Progenitor cell of endocrine pancreas (in vitro differentiated cells): ENCODE results near the gene ISLR. TPM values are rescaled to one million over a fixed set of nuclear protein-coding genes. Genes with fewer than 3 reads are reported as not detected.

Experiments used
- DNase-seq: peaks from one replicate; pipeline ENCODE4 v3.0.0; 2021; ENCODE audit warnings: low spot score; ENCODE audit not compliant: unreplicated experiment
- H3K27ac Mint-ChIP-seq: 2 replicates; pipeline ENCODE4 v1.8.0; 2021; ENCODE audit warnings: mild to moderate bottlenecking, moderate library complexity, mixed read lengths
- H3K27me3 Mint-ChIP-seq: 2 replicates; pipeline ENCODE4 v1.8.0; 2021; ENCODE audit warnings: mixed read lengths
- H3K36me3 Mint-ChIP-seq: 2 replicates; pipeline ENCODE4 v1.8.0; 2022; ENCODE audit warnings: mixed read lengths; ENCODE audit not compliant: insufficient read depth
- H3K4me1 Mint-ChIP-seq: 2 replicates; pipeline ENCODE4 v1.8.0; 2021; ENCODE audit warnings: low read depth, mixed read lengths
- H3K4me3 Mint-ChIP-seq: 2 replicates; pipeline ENCODE4 v1.8.0; 2021; ENCODE audit warnings: low read depth, mild to moderate bottlenecking, moderate library complexity, mixed read lengths
- H3K9me3 Mint-ChIP-seq: 2 replicates; pipeline ENCODE4 v1.8.0; 2021; ENCODE audit warnings: low read depth, mixed read lengths
- total RNA-seq: library from RNA; stranded (reverse); gene quantifications from 2 replicates; pipeline ENCODE4 v1.2.1, GENCODE V29; 2021
- TF ChIP-seq, protein P1 (sequence below): fragments of 200-600 bp; sonication (generic); IDR thresholded peaks from one replicate; pipeline ENCODE4 v1.5.0; 2021; ENCODE audit warnings: antibody characterized with exemption, mild to moderate bottlenecking; ENCODE audit not compliant: unreplicated experiment

The ISLR gene
- total RNA-seq, 1 donor from 2014 or later, result not detected

DNA sequence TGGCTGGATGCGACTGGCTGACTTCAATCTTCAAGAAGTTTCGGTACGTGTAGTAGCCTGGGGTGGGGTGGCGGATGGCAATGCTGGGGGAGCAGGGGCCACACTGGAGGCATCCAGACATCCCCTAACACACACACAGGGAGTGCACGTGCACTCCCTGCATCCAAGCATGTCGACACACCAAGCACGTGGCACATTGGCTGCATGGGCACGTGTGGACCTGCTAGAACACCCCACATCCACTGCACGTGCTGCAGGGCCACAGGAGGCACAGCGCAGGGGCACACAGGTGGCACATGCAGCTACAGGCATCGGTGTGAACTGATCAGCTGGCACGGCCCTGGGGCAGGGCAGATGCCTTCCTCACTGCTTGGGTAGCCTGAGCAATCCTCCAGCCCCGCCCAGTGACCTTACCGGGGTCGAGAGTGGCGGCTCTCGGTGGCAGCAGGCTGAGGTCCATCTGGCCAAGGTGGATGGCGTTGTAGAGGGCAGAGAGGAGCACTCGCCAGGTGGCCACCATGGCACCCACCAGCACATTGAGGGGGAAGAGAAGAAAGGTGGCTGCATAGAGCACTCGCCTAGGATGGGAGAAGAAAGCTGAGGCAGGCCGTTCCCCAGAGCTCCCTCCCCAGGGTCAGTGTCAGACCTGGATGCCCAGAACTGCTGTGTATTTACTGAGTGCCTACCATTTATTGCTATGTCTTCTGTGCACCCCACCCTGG, 7.5 kb downstream of the ISLR start:
- DNase-seq, result no peak
- peaks cover 41% of the 10 kb centered on the region for H3K27me3 Mint-ChIP-seq
- no peaks in the 10 kb centered on the region for H3K4me1 Mint-ChIP-seq
- no peak overlapping the region for H3K27ac Mint-ChIP-seq
- H3K9me3 Mint-ChIP-seq, result no peaks in the 10 kb centered on the region
- TF ChIP-seq, protein P1, sequence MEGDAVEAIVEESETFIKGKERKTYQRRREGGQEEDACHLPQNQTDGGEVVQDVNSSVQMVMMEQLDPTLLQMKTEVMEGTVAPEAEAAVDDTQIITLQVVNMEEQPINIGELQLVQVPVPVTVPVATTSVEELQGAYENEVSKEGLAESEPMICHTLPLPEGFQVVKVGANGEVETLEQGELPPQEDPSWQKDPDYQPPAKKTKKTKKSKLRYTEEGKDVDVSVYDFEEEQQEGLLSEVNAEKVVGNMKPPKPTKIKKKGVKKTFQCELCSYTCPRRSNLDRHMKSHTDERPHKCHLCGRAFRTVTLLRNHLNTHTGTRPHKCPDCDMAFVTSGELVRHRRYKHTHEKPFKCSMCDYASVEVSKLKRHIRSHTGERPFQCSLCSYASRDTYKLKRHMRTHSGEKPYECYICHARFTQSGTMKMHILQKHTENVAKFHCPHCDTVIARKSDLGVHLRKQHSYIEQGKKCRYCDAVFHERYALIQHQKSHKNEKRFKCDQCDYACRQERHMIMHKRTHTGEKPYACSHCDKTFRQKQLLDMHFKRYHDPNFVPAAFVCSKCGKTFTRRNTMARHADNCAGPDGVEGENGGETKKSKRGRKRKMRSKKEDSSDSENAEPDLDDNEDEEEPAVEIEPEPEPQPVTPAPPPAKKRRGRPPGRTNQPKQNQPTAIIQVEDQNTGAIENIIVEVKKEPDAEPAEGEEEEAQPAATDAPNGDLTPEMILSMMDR, result no peak
- no peak overlapping the region for H3K4me3 Mint-ChIP-seq
- no peaks in the 10 kb centered on the region for H3K36me3 Mint-ChIP-seq

DNA sequence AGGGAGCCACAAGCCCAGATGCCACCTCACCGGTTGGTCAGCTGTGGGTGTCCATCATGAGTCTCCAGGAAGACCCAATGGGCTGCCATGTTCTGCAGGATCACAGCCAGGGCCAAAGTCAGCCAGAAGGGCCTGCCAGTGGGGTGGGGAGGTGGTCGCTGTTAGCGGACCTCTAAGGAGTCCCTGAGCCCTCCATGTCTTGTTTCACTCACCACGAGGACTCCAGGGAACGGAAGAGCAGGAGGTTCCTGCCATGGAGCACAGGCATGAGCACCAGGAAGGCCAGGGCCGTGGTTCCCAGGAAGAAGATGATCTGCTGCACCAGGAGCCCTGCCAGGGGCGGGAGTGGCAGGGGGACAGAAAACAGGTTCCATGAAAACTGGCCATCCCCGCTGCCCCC, 8.6 kb downstream of the ISLR start:
- TF ChIP-seq, protein P1, result no peak
- no peak for DNase-seq
- Mint-ChIP-seq H3K4me1 (no peaks in the 10 kb centered on the region), H3K27ac (no peak overlapping the region), H3K27me3 (peaks cover 31% of the 10 kb centered on the region), H3K36me3 (no peaks in the 10 kb centered on the region), H3K9me3 (no peaks in the 10 kb centered on the region), H3K4me3 (no peak overlapping the region)

GRCh38 chr15:74184582-74185091, 11.1 kb downstream of the ISLR start:
- Mint-ChIP-seq H3K36me3 (no peaks in the 10 kb centered on the region), H3K27ac (no peak overlapping the region), H3K4me3 (no peak overlapping the region), H3K4me1 (no peaks in the 10 kb centered on the region), H3K27me3 (peaks cover 20% of the 10 kb centered on the region), H3K9me3 (no peaks in the 10 kb centered on the region)
- no peak for DNase-seq
- TF ChIP-seq, protein P1, result no peak

DNA sequence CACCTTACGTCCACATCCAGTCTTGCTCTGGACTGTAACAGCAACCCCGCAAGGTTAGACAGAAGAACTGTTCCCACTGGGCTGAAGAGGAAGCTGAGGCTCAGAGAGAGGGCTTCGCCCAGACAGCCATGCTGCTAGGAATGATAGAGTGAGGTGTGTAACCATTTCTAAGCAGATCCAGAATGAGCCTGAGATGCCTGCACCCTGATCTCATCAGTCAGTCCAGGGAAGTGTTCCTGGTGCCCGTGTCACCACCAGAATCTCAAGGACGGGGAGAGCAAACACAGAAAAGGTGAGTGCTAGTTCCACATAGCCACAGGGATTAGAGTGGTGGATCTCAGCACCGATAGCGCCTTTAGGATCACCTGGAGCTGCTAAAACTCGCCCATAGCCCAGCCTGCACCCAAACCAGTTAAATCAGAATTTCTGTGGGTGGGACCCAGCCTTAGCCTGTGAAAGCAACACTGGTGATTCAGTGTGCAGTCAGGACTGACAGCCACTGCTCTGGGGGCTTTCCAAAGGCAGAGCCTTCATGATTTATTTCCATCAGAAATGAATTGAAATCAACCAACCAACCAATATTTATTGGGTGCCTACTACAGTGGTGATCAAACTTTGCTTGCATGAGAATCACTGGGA, 12.3 kb downstream of the ISLR start:
- no peak overlapping the region for H3K27ac Mint-ChIP-seq
- TF ChIP-seq, protein P1, result no peak
- H3K4me1 Mint-ChIP-seq, result no peaks in the 10 kb centered on the region
- no peak for DNase-seq
- peaks cover 17% of the 10 kb centered on the region for H3K27me3 Mint-ChIP-seq
- no peak overlapping the region for H3K4me3 Mint-ChIP-seq
- H3K9me3 Mint-ChIP-seq, result no peaks in the 10 kb centered on the region
- H3K36me3 Mint-ChIP-seq, result no peaks in the 10 kb centered on the region

GRCh38 chr15:74188216-74188615, 14.7 kb downstream of the ISLR start:
- H3K27ac Mint-ChIP-seq, result no peak overlapping the region
- H3K4me3 Mint-ChIP-seq, result no peak overlapping the region
- no peaks in the 10 kb centered on the region for H3K9me3 Mint-ChIP-seq
- peaks cover 16% of the 10 kb centered on the region for H3K27me3 Mint-ChIP-seq
- DNase-seq, result no peak
- TF ChIP-seq, protein P1, result no peak
- H3K36me3 Mint-ChIP-seq, result no peaks in the 10 kb centered on the region
- no peaks in the 10 kb centered on the region for H3K4me1 Mint-ChIP-seq
